ENCODE data around the gene UBD. TPM values are rescaled to one million over a fixed set of nuclear protein-coding genes. Genes with fewer than 3 reads are reported as not detected.

Gene UBD
- total and polyA plus RNA-seq, 4 donors, result 2.1 to 19.4 (median 8.6) TPM

- no peak overlapping the region for H3K9ac ChIP-seq (ENCODE audit: insufficient read depth in 1 of 2, low read length in 2 of 2)
- DNase-seq (no peak), ATAC-seq (ENCODE audit: insufficient read depth, low FRiP score) (no peak)
- no peaks in the 10 kb centered on the region for H3K4me1 ChIP-seq (ENCODE audit: control insufficient read depth in 5 of 5, insufficient read depth in 5 of 5, low read length in 5 of 5)
- WGBS, 2 donors, result 88 to 95% methylated on average over 3 of the region's 3 CpGs
- H3K27ac ChIP-seq (ENCODE audit: low read depth in 1 of 2, low read length in 1 of 2), result no peak overlapping the region
- H3K27me3 ChIP-seq (ENCODE audit: control insufficient read depth in 3 of 3, insufficient read depth in 3 of 3, low read length in 2 of 3), result no peaks in the 10 kb centered on the region
- H3K36me3 ChIP-seq (ENCODE audit: control insufficient read depth in 4 of 4, insufficient read depth in 4 of 4, low read length in 4 of 4), result no peaks in the 10 kb centered on the region
- TF ChIP-seq CTCF (IDR thresholded peaks at IDR 0.05; ENCODE audit: control extremely low read depth, extremely low read depth), result no peak
- no peak overlapping the region for H3K4me3 ChIP-seq
- H3K9me3 ChIP-seq (ENCODE audit: control insufficient read depth in 4 of 4, insufficient read depth in 3 of 4, low read length in 3 of 4), result no peaks in the 10 kb centered on the region
These were observed 29.6 kb downstream of the UBD start for GRCh38 chr6:29529956-29530355.

- Histone ChIP-seq H3K27ac (ENCODE audit: low read depth in 1 of 2, low read length in 1 of 2) (no peak overlapping the region), H3K27me3 (ENCODE audit: control insufficient read depth in 3 of 3, insufficient read depth in 3 of 3, low read length in 2 of 3) (no peaks in the 10 kb centered on the region), H3K4me3 (no peak overlapping the region), H3K4me1 (ENCODE audit: control insufficient read depth in 5 of 5, insufficient read depth in 5 of 5, low read length in 5 of 5) (no peaks in the 10 kb centered on the region), H3K9ac (ENCODE audit: insufficient read depth in 1 of 2, low read length in 2 of 2) (no peak overlapping the region), H3K36me3 (ENCODE audit: control insufficient read depth in 4 of 4, insufficient read depth in 4 of 4, low read length in 4 of 4) (no peaks in the 10 kb centered on the region), H3K9me3 (ENCODE audit: control insufficient read depth in 4 of 4, insufficient read depth in 3 of 4, low read length in 3 of 4) (no peaks in the 10 kb centered on the region)
- DNase-seq, result no peak
- WGBS, 2 donors, result 80 to 81% methylated on average over 2 of the region's 2 CpGs
- ATAC-seq (ENCODE audit: insufficient read depth, low FRiP score), result no peak
- no peak for TF ChIP-seq CTCF (IDR thresholded peaks at IDR 0.05; ENCODE audit: control extremely low read depth, extremely low read depth)
These were observed 30.5 kb downstream of the UBD start for GRCh38 chr6:29528988-29529560.

GRCh38 chr6:29528300-29528931 is 31.1 kb downstream of the UBD start:
- 75% methylated on average over 5 of the region's 5 CpGs for WGBS, 2 donors
- no peak for TF ChIP-seq CTCF (IDR thresholded peaks at IDR 0.05; ENCODE audit: control extremely low read depth, extremely low read depth)
- DNase-seq (no peak), ATAC-seq (ENCODE audit: insufficient read depth, low FRiP score) (no peak)
- H3K4me1 ChIP-seq (ENCODE audit: control insufficient read depth in 5 of 5, insufficient read depth in 5 of 5, low read length in 5 of 5), result no peaks in the 10 kb centered on the region
- H3K9me3 ChIP-seq (ENCODE audit: control insufficient read depth in 4 of 4, insufficient read depth in 3 of 4, low read length in 3 of 4), result no peaks in the 10 kb centered on the region
- H3K27ac ChIP-seq (ENCODE audit: low read depth in 1 of 2, low read length in 1 of 2), result no peak overlapping the region
- no peak overlapping the region for H3K4me3 ChIP-seq
- no peaks in the 10 kb centered on the region for H3K27me3 ChIP-seq (ENCODE audit: control insufficient read depth in 3 of 3, insufficient read depth in 3 of 3, low read length in 2 of 3)
- no peaks in the 10 kb centered on the region for H3K36me3 ChIP-seq (ENCODE audit: control insufficient read depth in 4 of 4, insufficient read depth in 4 of 4, low read length in 4 of 4)
- no peak overlapping the region for H3K9ac ChIP-seq (ENCODE audit: insufficient read depth in 1 of 2, low read length in 2 of 2)
